GM12865 (cell line): ENCODE data around the gene ALKBH6.
A peak's percentile ranks its signal among the peaks of the same experiment; 100 is the strongest.

Experiments used
- DNase-seq: peaks from one replicate; pipeline ENCODE4 v3.0.0; 2010; ENCODE audit warnings: low read depth
- H3K4me3 ChIP-seq: 2 replicates; pipeline ENCODE4 v1.5.1; 2011; ENCODE audit warnings: mild to moderate bottlenecking, low read depth, low read length, control low read depth
- CTCF ChIP-seq: IDR thresholded peaks from 2 replicates; pipeline ENCODE4 v1.5.1; 2011; ENCODE audit warnings: low read length, control low read depth, low read depth, inconsistent platforms; ENCODE audit not compliant: insufficient read depth; ENCODE audit errors: missing control alignments

ALKBH6 gene

DNA sequence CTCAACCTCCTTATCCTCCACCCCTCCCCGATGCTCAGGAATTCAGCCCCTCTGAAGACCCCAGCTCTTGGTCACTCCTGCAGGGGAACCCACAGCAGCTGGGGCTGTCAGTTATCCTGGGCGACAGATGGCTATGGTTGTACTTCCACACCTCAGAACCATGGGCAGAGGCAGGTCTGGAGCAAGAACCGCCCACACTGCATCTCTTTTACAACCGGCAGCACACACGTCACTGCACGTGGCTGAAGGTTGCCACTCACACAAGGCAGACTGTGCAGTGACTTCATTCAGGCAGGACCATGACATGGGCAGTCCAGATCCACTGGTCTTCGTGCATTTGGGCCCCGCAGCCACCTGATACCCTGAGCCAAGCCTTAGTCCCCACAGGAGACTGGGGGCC, 40.5 kb downstream of the ALKBH6 start:
- no peak overlapping the region for H3K4me3 ChIP-seq
- TF ChIP-seq CTCF = no peak
- DNase-seq = no peak

GRCh38 chr19:35966771-35967170, 47.2 kb downstream of the ALKBH6 start:
- no peak for TF ChIP-seq CTCF
- H3K4me3 ChIP-seq = no peak overlapping the region

GRCh38 chr19:35963514-35963913, 50.5 kb downstream of the ALKBH6 start:
- H3K4me3 ChIP-seq = no peak overlapping the region
- no peak for TF ChIP-seq CTCF
- peak; percentile 31 for DNase-seq

More at GRCh38 chr19:35966771-35967170, 47.2 kb downstream of the ALKBH6 start:
- DNase-seq = no peak

- H3K4me3 ChIP-seq = no peak overlapping the region
- no peak for TF ChIP-seq CTCF
- DNase-seq = no peak
Observed at GRCh38 chr19:35960432-35960972, 53.5 kb downstream of the ALKBH6 start.

DNA sequence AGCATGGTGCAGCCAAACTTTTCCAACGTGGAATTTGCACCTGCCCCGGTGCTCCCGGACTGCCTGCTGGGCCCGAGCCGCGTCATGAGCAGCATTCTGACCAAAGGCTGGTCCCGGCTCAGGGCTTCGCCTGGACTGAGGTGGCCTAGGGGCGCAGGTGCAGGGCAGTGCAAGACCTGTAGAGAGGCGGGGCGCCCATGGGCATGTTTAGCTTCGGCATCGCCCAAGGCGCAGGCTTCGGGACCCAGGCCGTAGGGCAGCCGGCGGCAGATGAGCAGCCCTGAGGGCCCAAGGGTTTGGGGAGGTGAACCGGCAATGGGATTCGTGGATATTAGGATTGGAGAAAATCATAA, 54.1 kb downstream of the ALKBH6 start:
- H3K4me3 ChIP-seq = no peak overlapping the region
- no peak for DNase-seq
- TF ChIP-seq CTCF = no peak
